Brain microvascular endothelial cell (primary cell): ENCODE results near the gene PTPRN2.
"Not testable (repeated sequence)": the region's sequence is repeated elsewhere in the genome, so short reads cannot be mapped to it uniquely, and the experiment has no call there.

Source experiments
- DNase-seq: peaks from one replicate; pipeline ENCODE4 v3.0.0-alpha.2; 2020
- H3K27ac ChIP-seq: fragments of 250-450 bp; sonication (Bioruptor Pico); 2 replicates; pipeline ENCODE4 v1.5.1; 2020; ENCODE audit warnings: mild to moderate bottlenecking, moderate library complexity
- H3K27me3 ChIP-seq: fragments of 250-450 bp; sonication (Bioruptor Pico); replicated peaks from 2 replicates; pipeline ENCODE4 v1.5.1; 2020; ENCODE audit warnings: mild to moderate bottlenecking
- H3K36me3 ChIP-seq: fragments of 250-450 bp; sonication (Bioruptor Pico); replicated peaks from 2 replicates; pipeline ENCODE4 v1.5.1; 2020; ENCODE audit warnings: mild to moderate bottlenecking
- H3K4me3 ChIP-seq: 2 replicates; pipeline ENCODE4 v1.5.1; 2011; ENCODE audit warnings: low read depth, mild to moderate bottlenecking, control low read depth, low read length, moderate library complexity
- in situ Hi-C: cut with HindIII; loops from 2 replicates; pipeline ENCODE4 v1.10.0; 2017; ENCODE audit warnings: low sequenced_read_pairs, low pct_ligation_motif_present
- TF ChIP-seq, protein P1 (sequence below): IDR thresholded peaks from 2 replicates; pipeline ENCODE4 v1.5.1; 2011; ENCODE audit warnings: low read depth, mild to moderate bottlenecking, moderate library complexity, low read length, control low read depth, inconsistent platforms; ENCODE audit errors: missing control alignments

Gene PTPRN2

DNA sequence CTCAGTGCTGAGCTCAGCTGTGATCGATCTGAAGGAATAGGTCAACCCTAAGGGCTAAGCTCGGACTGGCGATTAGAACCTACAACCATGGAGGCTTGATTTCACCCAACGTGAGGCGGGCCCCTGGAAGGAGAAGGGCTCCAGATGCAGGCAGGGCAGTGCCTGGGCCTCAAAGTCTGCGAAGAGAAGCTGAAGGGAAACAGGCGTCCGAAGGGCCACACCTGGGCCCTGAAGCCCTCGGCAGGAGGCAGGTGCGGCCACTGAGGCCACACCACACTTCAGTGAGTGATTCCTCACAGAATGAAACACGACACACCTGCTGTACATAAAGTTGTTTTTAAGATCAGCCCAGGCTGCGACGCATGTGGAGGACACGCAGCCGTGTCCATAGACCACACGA, 198.7 kb downstream of the PTPRN2 start:
- no peaks in the 10 kb centered on the region for H3K27me3 ChIP-seq
- no peaks in the 10 kb centered on the region for H3K36me3 ChIP-seq
- H3K27ac ChIP-seq, result no peak overlapping the region
- H3K4me3 ChIP-seq, result no peak overlapping the region
- DNase-seq, result no peak
- TF ChIP-seq, protein P1, sequence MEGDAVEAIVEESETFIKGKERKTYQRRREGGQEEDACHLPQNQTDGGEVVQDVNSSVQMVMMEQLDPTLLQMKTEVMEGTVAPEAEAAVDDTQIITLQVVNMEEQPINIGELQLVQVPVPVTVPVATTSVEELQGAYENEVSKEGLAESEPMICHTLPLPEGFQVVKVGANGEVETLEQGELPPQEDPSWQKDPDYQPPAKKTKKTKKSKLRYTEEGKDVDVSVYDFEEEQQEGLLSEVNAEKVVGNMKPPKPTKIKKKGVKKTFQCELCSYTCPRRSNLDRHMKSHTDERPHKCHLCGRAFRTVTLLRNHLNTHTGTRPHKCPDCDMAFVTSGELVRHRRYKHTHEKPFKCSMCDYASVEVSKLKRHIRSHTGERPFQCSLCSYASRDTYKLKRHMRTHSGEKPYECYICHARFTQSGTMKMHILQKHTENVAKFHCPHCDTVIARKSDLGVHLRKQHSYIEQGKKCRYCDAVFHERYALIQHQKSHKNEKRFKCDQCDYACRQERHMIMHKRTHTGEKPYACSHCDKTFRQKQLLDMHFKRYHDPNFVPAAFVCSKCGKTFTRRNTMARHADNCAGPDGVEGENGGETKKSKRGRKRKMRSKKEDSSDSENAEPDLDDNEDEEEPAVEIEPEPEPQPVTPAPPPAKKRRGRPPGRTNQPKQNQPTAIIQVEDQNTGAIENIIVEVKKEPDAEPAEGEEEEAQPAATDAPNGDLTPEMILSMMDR, result no peak
- in situ Hi-C loops, result no loop called here

DNA sequence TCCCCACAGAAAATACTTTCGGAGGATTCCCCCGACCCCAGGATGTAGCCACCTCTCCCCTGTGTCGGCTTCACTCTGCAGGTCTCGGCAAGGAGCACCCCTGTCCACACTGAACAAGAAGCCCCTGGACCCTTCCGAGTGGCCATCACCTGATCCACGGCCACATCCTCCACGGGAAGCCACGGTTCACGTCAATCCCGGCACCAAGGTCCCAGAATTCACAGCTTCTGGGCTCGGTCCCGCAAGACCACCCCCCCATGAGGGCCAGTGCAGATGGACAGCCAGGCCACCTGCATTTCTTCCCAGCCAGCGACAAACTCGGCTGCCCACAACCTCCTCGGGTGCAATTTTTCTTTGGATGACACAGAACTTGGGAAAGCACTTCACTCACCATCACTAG, 199.6 kb downstream of the PTPRN2 start:
- TF ChIP-seq, protein P1, result no peak
- Histone ChIP-seq H3K4me3 (no peak overlapping the region), H3K27ac (no peak overlapping the region), H3K27me3 (no peaks in the 10 kb centered on the region), H3K36me3 (no peaks in the 10 kb centered on the region)
- DNase-seq, result no peak
- in situ Hi-C loops, result no loop called here

DNA sequence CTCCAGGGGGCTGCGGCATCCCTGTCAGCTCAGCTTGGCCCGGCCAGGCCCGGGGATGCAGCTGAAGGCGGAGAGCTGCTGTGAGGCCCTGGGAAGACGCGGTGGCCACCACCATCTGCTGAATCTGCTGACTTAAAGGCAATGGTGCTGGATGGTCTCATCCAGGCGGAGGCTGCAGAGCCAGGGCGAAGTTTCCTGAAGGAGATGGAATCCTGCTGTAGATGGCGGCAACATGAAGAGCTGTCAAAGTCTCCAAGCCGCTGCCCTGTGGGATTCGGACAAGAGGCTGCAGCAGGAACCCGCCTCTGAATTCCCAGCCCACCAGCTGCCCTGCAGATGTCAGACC, 200.1 kb downstream of the PTPRN2 start:
- Histone ChIP-seq H3K36me3 (no peaks in the 10 kb centered on the region), H3K4me3 (no peak overlapping the region), H3K27me3 (no peaks in the 10 kb centered on the region), H3K27ac (no peak overlapping the region)
- in situ Hi-C loops, result no loop called here
- TF ChIP-seq, protein P1, result no peak
- no peak for DNase-seq

DNA sequence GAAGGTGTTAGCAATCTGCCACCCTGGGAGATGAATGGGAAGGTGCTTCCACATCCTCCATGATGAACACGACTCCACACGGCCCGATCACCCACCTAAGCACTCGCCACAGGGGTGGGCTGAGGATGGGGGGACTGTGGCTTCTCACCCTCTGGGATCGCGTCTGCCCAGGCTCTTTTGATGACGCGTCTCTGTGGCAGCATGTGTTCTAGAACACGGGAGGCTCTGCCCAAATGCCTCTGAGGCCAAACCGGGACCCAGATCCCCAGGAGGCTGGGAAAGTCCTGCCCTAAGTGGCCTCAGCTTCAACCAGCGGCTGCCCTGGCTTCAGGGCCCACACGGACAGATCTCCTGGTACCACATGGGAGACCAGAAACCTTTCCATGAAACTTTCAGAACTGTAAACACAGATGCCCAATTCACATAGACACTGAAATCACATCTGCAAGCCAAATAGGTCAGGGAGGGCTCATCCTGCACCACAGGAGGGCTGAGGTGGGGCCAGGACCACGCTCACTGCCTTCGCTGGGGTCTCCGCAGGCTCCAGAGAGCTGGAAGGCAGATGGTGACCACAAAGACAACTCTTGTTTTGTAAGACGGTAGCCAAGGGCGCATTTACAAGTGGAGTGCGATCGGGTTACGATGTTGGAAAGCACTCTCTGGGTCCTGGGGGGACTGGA, 200.6 kb downstream of the PTPRN2 start:
- DNase-seq, result no peak
- Histone ChIP-seq H3K27me3 (no peaks in the 10 kb centered on the region), H3K36me3 (no peaks in the 10 kb centered on the region), H3K4me3 (no peak overlapping the region), H3K27ac (no peak overlapping the region)
- in situ Hi-C loops, result no loop called here
- TF ChIP-seq, protein P1, result no peak

DNA sequence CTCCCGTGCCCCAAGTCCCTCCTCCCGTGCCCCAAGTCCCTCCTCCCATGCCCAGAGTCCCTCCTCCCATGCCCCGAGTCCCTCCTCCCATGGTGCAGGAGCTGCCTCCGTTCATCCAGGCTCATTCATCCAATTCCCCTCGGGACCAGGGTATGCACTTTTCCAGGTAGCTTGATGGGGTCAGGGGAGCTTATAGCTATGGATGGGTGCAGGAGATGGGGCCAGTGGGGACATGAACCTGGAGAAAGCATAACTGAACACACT, 201.3 kb downstream of the PTPRN2 start:
- no peak for DNase-seq
- H3K4me3 ChIP-seq, result no peak overlapping the region
- in situ Hi-C loops, result no loop called here
- H3K27me3 ChIP-seq, result no peaks in the 10 kb centered on the region
- H3K36me3 ChIP-seq, result no peaks in the 10 kb centered on the region
- TF ChIP-seq, protein P1, result no peak
- no peak overlapping the region for H3K27ac ChIP-seq

DNA sequence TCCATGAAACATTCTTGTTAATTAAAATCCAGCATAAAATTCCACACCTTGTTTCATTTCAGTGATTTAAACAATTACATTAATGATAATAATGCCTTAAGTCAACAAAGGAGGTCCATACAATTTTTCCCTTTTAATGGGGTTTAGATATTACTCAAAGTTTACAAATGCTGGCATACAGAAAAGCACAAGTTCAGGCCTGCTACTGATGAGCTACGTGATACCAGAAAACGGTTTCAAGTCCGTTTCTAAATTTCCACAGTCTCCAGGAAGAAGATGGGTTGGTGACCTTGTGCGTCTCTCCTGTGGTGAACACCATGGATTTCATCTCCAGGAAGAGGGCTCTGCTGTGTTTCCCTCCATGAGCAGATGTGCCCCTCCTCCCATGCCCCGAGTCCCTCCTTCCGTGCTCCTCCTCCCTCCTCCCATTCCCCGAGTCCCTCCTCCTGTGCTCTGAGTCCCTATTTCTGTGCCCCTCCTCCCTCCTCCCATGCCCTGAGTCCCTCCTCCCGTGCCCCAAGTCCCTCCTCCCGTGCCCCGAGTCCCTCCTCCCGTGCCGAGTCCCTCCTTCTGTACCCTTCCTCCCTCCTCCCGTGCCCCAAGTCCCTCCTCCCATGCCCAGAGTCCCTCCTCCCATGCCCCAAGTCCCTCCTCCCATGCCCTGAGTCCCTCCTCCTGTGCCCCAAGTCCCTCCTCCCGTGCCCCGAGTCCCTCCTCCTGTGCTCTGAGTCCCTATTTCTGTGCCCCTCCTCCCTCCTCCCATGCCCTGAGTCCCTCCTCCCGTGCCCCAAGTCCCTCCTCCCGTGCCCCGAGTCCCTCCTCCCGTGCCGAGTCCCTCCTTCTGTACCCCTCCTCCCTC, 201.9 kb downstream of the PTPRN2 start:
- H3K27ac ChIP-seq, in situ Hi-C loops, H3K4me3 ChIP-seq, H3K27me3 ChIP-seq, DNase-seq, H3K36me3 ChIP-seq: not testable (repeated sequence)
